Neuronal stem cell (in vitro differentiated cells): Measurements from ENCODE around the gene RPS24.

Experiments used
- DNase-seq: peaks from one replicate; pipeline ENCODE4 v3.0.0-alpha.2; 2013; ENCODE audit warnings: low spot score
- H2AFZ ChIP-seq: one replicate; pipeline ENCODE4 v1.6.1; 2013; ENCODE audit warnings: mild to moderate bottlenecking, low read length, inconsistent platforms
- H2AK5ac ChIP-seq: 2 replicates; pipeline ENCODE4 v1.6.1; 2013; ENCODE audit warnings: low read depth, mild to moderate bottlenecking, inconsistent platforms, low read length, moderate library complexity, mixed read lengths
- H2BK120ac ChIP-seq: 2 replicates; pipeline ENCODE4 v1.6.1; 2013; ENCODE audit warnings: low read depth, mild to moderate bottlenecking, inconsistent platforms, low read length, moderate library complexity, mixed read lengths
- H2BK12ac ChIP-seq: one replicate; pipeline ENCODE4 v1.6.1; 2013; ENCODE audit warnings: low read length, inconsistent platforms
- H2BK15ac ChIP-seq: 2 replicates; pipeline ENCODE4 v1.6.1; 2013; ENCODE audit warnings: mild to moderate bottlenecking, low read length, inconsistent platforms, mixed read lengths
- H2BK5ac ChIP-seq: one replicate; pipeline ENCODE4 v1.6.1; 2013; ENCODE audit warnings: inconsistent platforms, mild to moderate bottlenecking, low read length, moderate library complexity
- H3K14ac ChIP-seq: one replicate; pipeline ENCODE4 v1.6.1; 2013; ENCODE audit warnings: low read length, inconsistent platforms
- H3K18ac ChIP-seq: 2 replicates; pipeline ENCODE4 v1.6.1; 2013; ENCODE audit warnings: low read length, inconsistent platforms
- H3K23ac ChIP-seq: 2 replicates; pipeline ENCODE4 v1.6.1; 2013; ENCODE audit warnings: low read depth, mild to moderate bottlenecking, mixed read lengths, low read length, inconsistent platforms; ENCODE audit not compliant: poor library complexity
- H3K27ac ChIP-seq: replicated peaks from 3 replicates; pipeline ENCODE4 v1.5.1; 2013; ENCODE audit warnings: low read length, inconsistent platforms
- H3K27me3 ChIP-seq, 3 experiments: 2 replicates each; pipeline ENCODE4 v1.6.1; 2013; ENCODE audit warnings: low read length in 3 of 3, mild to moderate bottlenecking in 2 of 3, inconsistent platforms in 1 of 3, low read depth in 1 of 3, mixed read lengths in 1 of 3, moderate library complexity in 1 of 3; ENCODE audit not compliant: control insufficient read depth in 3 of 3, insufficient read depth in 3 of 3
- H3K36me3 ChIP-seq, 2 donors: replicated peaks in 1 of 2; 2 replicates each; pipeline ENCODE4 v1.6.1; 2013; ENCODE audit warnings: low read length in 2 of 2; ENCODE audit not compliant: control insufficient read depth in 2 of 2, insufficient read depth in 2 of 2
- H3K4ac ChIP-seq: 2 replicates; pipeline ENCODE4 v1.6.1; 2013; ENCODE audit warnings: inconsistent platforms, mild to moderate bottlenecking, low read length, moderate library complexity
- H3K4me1 ChIP-seq, 2 donors: 1 replicate in 1 of 2; 2 replicates in 1 of 2; pipeline ENCODE4 v1.6.1; 2013; ENCODE audit warnings: low read length in 2 of 2, low read depth in 1 of 2; ENCODE audit not compliant: control insufficient read depth in 2 of 2, insufficient read depth in 1 of 2
- H3K4me2 ChIP-seq: one replicate; pipeline ENCODE4 v1.6.1; 2013; ENCODE audit warnings: mild to moderate bottlenecking, low read length, inconsistent platforms; ENCODE audit not compliant: insufficient read depth, poor library complexity, severe bottlenecking
- H3K4me3 ChIP-seq, 2 donors: 2 replicates each; pipeline ENCODE4 v1.5.1; 2013; ENCODE audit warnings: low read length in 2 of 2, mild to moderate bottlenecking in 2 of 2, inconsistent platforms in 1 of 2, moderate library complexity in 1 of 2
- H3K79me1 ChIP-seq: one replicate; pipeline ENCODE4 v1.6.1; 2013; ENCODE audit warnings: low read depth, mild to moderate bottlenecking, inconsistent platforms, low read length, moderate library complexity
- H3K9ac ChIP-seq: one replicate; pipeline ENCODE4 v1.6.1; 2013; ENCODE audit warnings: mild to moderate bottlenecking, low read depth, low read length, inconsistent platforms; ENCODE audit not compliant: poor library complexity
- H3K9me3 ChIP-seq, 2 donors: replicated peaks in 1 of 2; 2 replicates each; pipeline versions ENCODE3 to v1.6.1; 2013; ENCODE audit warnings: low read length in 2 of 2, mild to moderate bottlenecking in 2 of 2, inconsistent platforms in 1 of 2, low read depth in 1 of 2, mixed read lengths in 1 of 2, moderate library complexity in 1 of 2; ENCODE audit not compliant: control insufficient read depth in 2 of 2, insufficient read depth in 1 of 2
- H4K8ac ChIP-seq: one replicate; pipeline ENCODE4 v1.6.1; 2013; ENCODE audit warnings: low read depth, mild to moderate bottlenecking, inconsistent platforms, low read length, moderate library complexity
- H4K91ac ChIP-seq: one replicate; pipeline ENCODE4 v1.6.1; 2013; ENCODE audit warnings: low read length, low read depth, mild to moderate bottlenecking, inconsistent platforms; ENCODE audit not compliant: poor library complexity
- WGBS, 2 donors: extraction: QIAGEN DNeasy Blood & Tissue Kit; methylation state at CpG; one replicate each; pipeline ENCODE4 v1.1.7; 2013; ENCODE audit warnings: missing lambda C conversion rate in 2 of 2, mixed read lengths in 1 of 2; ENCODE audit not compliant: insufficient read length in 2 of 2, insufficient replicate concordance in 1 of 2; ENCODE audit errors: extremely low coverage in 2 of 2; 5-methylcytosine and 5-hydroxymethylcytosine counted together

The RPS24 gene

GRCh38 chr10:78042058-78042751 lies 8.5 kb downstream of the RPS24 start:
- no peak overlapping the region for H3K27ac ChIP-seq
- H3K4me3 ChIP-seq, result no peak overlapping the region
- H3K79me1 ChIP-seq, result peaks cover 2% of the 10 kb centered on the region
- WGBS, 2 donors, result no CpG with 5 or more reads among the region's 2 CpGs
- no peak overlapping the region for H3K9ac ChIP-seq
- no peak overlapping the region for H3K14ac ChIP-seq
- DNase-seq, result no peak
- no peak overlapping the region for H2BK15ac ChIP-seq
- no peak overlapping the region for H3K23ac ChIP-seq
- peaks cover 45 to 65% of the 10 kb centered on the region in 2 donors for H3K36me3 ChIP-seq
- no peaks in the 10 kb centered on the region for H3K4me1 ChIP-seq
- no peak overlapping the region for H2AFZ ChIP-seq
- no peak overlapping the region for H3K4me2 ChIP-seq
- H3K4ac ChIP-seq, result no peak overlapping the region
- H4K91ac ChIP-seq, result no peak overlapping the region
- no peak overlapping the region for H2BK120ac ChIP-seq
- no peaks in the 10 kb centered on the region for H3K27me3 ChIP-seq
- no peak overlapping the region for H2AK5ac ChIP-seq
- H4K8ac ChIP-seq, result no peak overlapping the region
- H2BK12ac ChIP-seq, result no peak overlapping the region
- no peaks in the 10 kb centered on the region for H3K9me3 ChIP-seq
- no peak overlapping the region for H2BK5ac ChIP-seq
- H3K18ac ChIP-seq, result no peak overlapping the region

- peaks cover 2% of the 10 kb centered on the region for H3K79me1 ChIP-seq
- H4K91ac ChIP-seq, result no peak overlapping the region
- no CpG with 5 or more reads among the region's 6 CpGs for WGBS, 2 donors
- H3K14ac ChIP-seq, result no peak overlapping the region
- DNase-seq, result no peak
- H2AFZ ChIP-seq, result no peak overlapping the region
- H3K23ac ChIP-seq, result no peak overlapping the region
- H3K4me2 ChIP-seq, result no peak overlapping the region
- no peak overlapping the region for H2BK120ac ChIP-seq
- H2BK15ac ChIP-seq, result no peak overlapping the region
- H2BK5ac ChIP-seq, result no peak overlapping the region
- H2BK12ac ChIP-seq, result no peak overlapping the region
- H3K36me3 ChIP-seq, result peaks cover 42 to 60% of the 10 kb centered on the region in 2 donors
- no peak overlapping the region for H3K18ac ChIP-seq
- H3K4me1 ChIP-seq, result peaks cover 4% of the 10 kb centered on the region in 2 donors
- H4K8ac ChIP-seq, result no peak overlapping the region
- no peak overlapping the region for H3K27ac ChIP-seq
- H3K27me3 ChIP-seq, result no peaks in the 10 kb centered on the region
- no peak overlapping the region for H3K4ac ChIP-seq
- H3K9ac ChIP-seq, result no peak overlapping the region
- H3K4me3 ChIP-seq, result no peak overlapping the region
- no peak overlapping the region for H2AK5ac ChIP-seq
- no peaks in the 10 kb centered on the region for H3K9me3 ChIP-seq
Observed at GRCh38 chr10:78042752-78043104, 9.1 kb downstream of the RPS24 start.

- Histone ChIP-seq H3K18ac (no peak overlapping the region), H2BK5ac (no peak overlapping the region), H3K4me1 (peaks cover 4 to 5% of the 10 kb centered on the region in 2 donors), H3K4ac (no peak overlapping the region), H2BK120ac (no peak overlapping the region), H4K8ac (no peak overlapping the region), H2AK5ac (no peak overlapping the region), H3K9me3 (no peaks in the 10 kb centered on the region), H2AFZ (no peak overlapping the region), H3K14ac (no peak overlapping the region), H3K23ac (no peak overlapping the region), H4K91ac (no peak overlapping the region), H3K79me1 (peaks cover under 1% of the 10 kb centered on the region), H3K36me3 (peaks cover 30 to 46% of the 10 kb centered on the region in 2 donors), H3K27me3 (no peaks in the 10 kb centered on the region), H3K9ac (no peak overlapping the region), H3K27ac (no peak overlapping the region), H3K4me3 (no peak overlapping the region), H3K4me2 (no peak overlapping the region), H2BK12ac (no peak overlapping the region), H2BK15ac (no peak overlapping the region)
- DNase-seq, result no peak
Observed at GRCh38 chr10:78044179-78044578, 10.5 kb downstream of the RPS24 start.

- H3K4me1 ChIP-seq, result peaks cover 4 to 5% of the 10 kb centered on the region in 2 donors
- H4K8ac ChIP-seq, result no peak overlapping the region
- H2BK5ac ChIP-seq, result no peak overlapping the region
- no peaks in the 10 kb centered on the region for H3K79me1 ChIP-seq
- no CpG with 5 or more reads among the region's 10 CpGs for WGBS, 2 donors
- no peak for DNase-seq
- H3K14ac ChIP-seq, result no peak overlapping the region
- H2AFZ ChIP-seq, result no peak overlapping the region
- no peak overlapping the region for H3K4me2 ChIP-seq
- H3K23ac ChIP-seq, result no peak overlapping the region
- no peak overlapping the region for H3K9ac ChIP-seq
- no peak overlapping the region for H4K91ac ChIP-seq
- peaks cover 27 to 40% of the 10 kb centered on the region in 2 donors for H3K36me3 ChIP-seq
- H3K18ac ChIP-seq, result no peak overlapping the region
- no peak overlapping the region for H2BK120ac ChIP-seq
- H3K4me3 ChIP-seq, result no peak overlapping the region
- no peak overlapping the region for H2BK12ac ChIP-seq
- H3K4ac ChIP-seq, result no peak overlapping the region
- H3K27ac ChIP-seq, result no peak overlapping the region
- no peaks in the 10 kb centered on the region for H3K27me3 ChIP-seq
- H2AK5ac ChIP-seq, result no peak overlapping the region
- no peaks in the 10 kb centered on the region for H3K9me3 ChIP-seq
- no peak overlapping the region for H2BK15ac ChIP-seq
Observed at GRCh38 chr10:78044699-78045098, 11.0 kb downstream of the RPS24 start.
